H9 (cell line): Measurements from ENCODE around the gene SSPN. TPM values are rescaled to one million over a fixed set of nuclear protein-coding genes. Genes with fewer than 3 reads are reported as not detected.

Source experiments
- DNase-seq: peaks from one replicate; pipeline ENCODE4 v3.0.0-alpha.2; 2017
- H2AFZ ChIP-seq: one replicate; pipeline ENCODE4 v1.6.1; 2013; ENCODE audit warnings: mild to moderate bottlenecking, low read length, control low read depth, moderate library complexity
- H2AK5ac ChIP-seq: 2 replicates; pipeline ENCODE4 v1.6.1; 2013; ENCODE audit warnings: low read length, control low read depth, mixed read lengths; ENCODE audit not compliant: insufficient read length
- H2BK120ac ChIP-seq: one replicate; pipeline ENCODE4 v1.6.1; 2013; ENCODE audit warnings: low read depth, mild to moderate bottlenecking, low read length, control low read depth, inconsistent platforms; ENCODE audit not compliant: poor library complexity, severe bottlenecking
- H2BK12ac ChIP-seq: 2 replicates; pipeline ENCODE4 v1.6.1; 2013; ENCODE audit warnings: low read length, control low read depth, mixed read lengths, low read depth; ENCODE audit not compliant: insufficient read length
- H2BK15ac ChIP-seq: 2 replicates; pipeline ENCODE4 v1.6.1; 2013; ENCODE audit warnings: low read depth, low read length, control low read depth
- H2BK20ac ChIP-seq: one replicate; pipeline ENCODE4 v1.6.1; 2013; ENCODE audit warnings: low read depth, mild to moderate bottlenecking, low read length, control low read depth, inconsistent platforms; ENCODE audit not compliant: poor library complexity, severe bottlenecking
- H2BK5ac ChIP-seq: 2 replicates; pipeline ENCODE4 v1.6.1; 2013; ENCODE audit warnings: low read length, control low read depth, mixed read lengths; ENCODE audit not compliant: insufficient read length
- H3K14ac ChIP-seq: 2 replicates; pipeline ENCODE4 v1.6.1; 2013; ENCODE audit warnings: low read length, control low read depth; ENCODE audit not compliant: insufficient read depth
- H3K18ac ChIP-seq: 2 replicates; pipeline ENCODE4 v1.6.1; 2013; ENCODE audit warnings: low read depth, mild to moderate bottlenecking, mixed read lengths, low read length, control low read depth; ENCODE audit not compliant: insufficient read length
- H3K23ac ChIP-seq: 2 replicates; pipeline ENCODE4 v1.6.1; 2013; ENCODE audit warnings: low read length, control low read depth, mixed read lengths, low read depth; ENCODE audit not compliant: insufficient read length
- H3K23me2 ChIP-seq: 2 replicates; pipeline ENCODE4 v1.6.1; 2013; ENCODE audit warnings: low read depth, mild to moderate bottlenecking, mixed read lengths, low read length, control low read depth; ENCODE audit not compliant: insufficient read length, poor library complexity, severe bottlenecking
- H3K27ac ChIP-seq: 2 replicates; pipeline ENCODE4 v1.5.1; 2013; ENCODE audit warnings: low read length, control low read depth, mixed read lengths, low read depth; ENCODE audit not compliant: insufficient read length
- H3K27me3 ChIP-seq: 2 replicates; pipeline ENCODE4 v1.6.1; 2013; ENCODE audit warnings: low read length, control low read depth, inconsistent platforms; ENCODE audit not compliant: insufficient read depth
- H3K4ac ChIP-seq: 2 replicates; pipeline ENCODE4 v1.6.1; 2013; ENCODE audit warnings: low read depth, mild to moderate bottlenecking, control low read depth, inconsistent platforms, low read length, moderate library complexity
- H3K4me1 ChIP-seq: 2 replicates; pipeline ENCODE4 v1.6.1; 2013; ENCODE audit warnings: low read length, control low read depth, inconsistent platforms; ENCODE audit not compliant: insufficient read depth
- H3K4me2 ChIP-seq: 2 replicates; pipeline ENCODE4 v1.6.1; 2013; ENCODE audit warnings: low read length, control low read depth, mixed read lengths; ENCODE audit not compliant: insufficient read length, insufficient read depth
- H3K56ac ChIP-seq: 2 replicates; pipeline ENCODE4 v1.6.1; 2013; ENCODE audit warnings: low read depth, mild to moderate bottlenecking, mixed read lengths, low read length, control low read depth; ENCODE audit not compliant: insufficient read length
- H3K79me1 ChIP-seq: 2 replicates; pipeline ENCODE4 v1.6.1; 2013; ENCODE audit warnings: low read depth, mild to moderate bottlenecking, moderate library complexity, low read length, control low read depth, inconsistent platforms; ENCODE audit not compliant: insufficient read depth, poor library complexity, severe bottlenecking
- H3K79me2 ChIP-seq: 2 replicates; pipeline ENCODE4 v1.6.1; 2013; ENCODE audit warnings: low read length, control low read depth, inconsistent platforms; ENCODE audit not compliant: insufficient read depth
- H3K9ac ChIP-seq: 2 replicates; pipeline ENCODE4 v1.6.1; 2013; ENCODE audit warnings: low read length, control low read depth, mixed read lengths; ENCODE audit not compliant: insufficient read length; ENCODE audit errors: extremely low read depth
- H3K9me3 ChIP-seq: one replicate; pipeline ENCODE4 v1.6.1; 2013; ENCODE audit warnings: low read depth, low read length, inconsistent platforms; ENCODE audit not compliant: control insufficient read depth
- H3T11ph ChIP-seq: one replicate; pipeline ENCODE4 v1.6.1; 2013; ENCODE audit warnings: mild to moderate bottlenecking, low read length, control low read depth, inconsistent platforms
- H4K20me1 ChIP-seq: one replicate; pipeline ENCODE4 v1.6.1; 2013; ENCODE audit not compliant: control insufficient read depth, insufficient read length, insufficient read depth
- H4K5ac ChIP-seq: 2 replicates; pipeline ENCODE4 v1.6.1; 2013; ENCODE audit warnings: low read depth, mild to moderate bottlenecking, mixed read lengths, low read length, control low read depth; ENCODE audit not compliant: insufficient read length
- H4K8ac ChIP-seq: replicated peaks from 2 replicates; pipeline ENCODE4 v1.6.1; 2013; ENCODE audit warnings: low read length, control low read depth, mixed read lengths, low read depth; ENCODE audit not compliant: insufficient read length
- H4K91ac ChIP-seq: 2 replicates; pipeline ENCODE4 v1.6.1; 2013; ENCODE audit warnings: low read depth, mild to moderate bottlenecking, moderate library complexity, mixed read lengths, low read length, control low read depth; ENCODE audit not compliant: insufficient read length
- H3K27ac Mint-ChIP-seq, 3 experiments: 2 replicates in 2 of 3; 3 replicates in 1 of 3; pipeline ENCODE4 v1.8.0; 2020 to 2021; ENCODE audit warnings: mixed read lengths in 3 of 3, mild to moderate bottlenecking in 1 of 3, moderate library complexity in 1 of 3
- H3K27me3 Mint-ChIP-seq: 2 replicates; pipeline ENCODE4 v1.8.0; 2021; ENCODE audit warnings: low read depth, mild to moderate bottlenecking, moderate library complexity, mixed read lengths
- H3K36me3 Mint-ChIP-seq, 3 experiments: 2 replicates in 2 of 3; 3 replicates in 1 of 3; pipeline ENCODE4 v1.8.0; 2020 to 2021; ENCODE audit warnings: low read depth in 3 of 3, mixed read lengths in 3 of 3; ENCODE audit not compliant: insufficient read depth in 1 of 3
- H3K4me1 Mint-ChIP-seq, 2 experiments: 2 replicates each; pipeline ENCODE4 v1.8.0; 2020; ENCODE audit warnings: mixed read lengths in 2 of 2
- H3K4me3 Mint-ChIP-seq, 2 experiments: 2 replicates in 1 of 2; 3 replicates in 1 of 2; pipeline ENCODE4 v1.8.0; 2020 to 2021; ENCODE audit warnings: mild to moderate bottlenecking in 2 of 2, mixed read lengths in 2 of 2, moderate library complexity in 1 of 2
- H3K9me3 Mint-ChIP-seq, 2 experiments: 2 replicates in 1 of 2; 3 replicates in 1 of 2; pipeline ENCODE4 v1.8.0; 2020; ENCODE audit warnings: mild to moderate bottlenecking in 2 of 2, mixed read lengths in 2 of 2, moderate library complexity in 1 of 2
- CTCF ChIP-seq: fragments of 200-600 bp; sonication (generic); conservative IDR thresholded peaks from 3 replicates; pipeline ENCODE4 v1.8.0; 2021; ENCODE audit warnings: antibody characterized with exemption, mild to moderate bottlenecking
- WGBS: extraction: QIAGEN DNeasy Blood & Tissue Kit; methylation state at CpG from one replicate; pipeline ENCODE4 v1.1.7; 2013; ENCODE audit warnings: missing lambda C conversion rate, low lambda C conversion rate, mixed read lengths; ENCODE audit not compliant: insufficient read length; ENCODE audit errors: extremely low coverage; 5-methylcytosine and 5-hydroxymethylcytosine counted together
- total RNA-seq: library from RNA; stranded (reverse); gene quantifications from 2 replicates; pipeline ENCODE4 v1.2.1, GENCODE V29; 2021

Gene SSPN
- total RNA-seq, 1 experiment from 2014 or later: 0.81 TPM

- Histone ChIP-seq H2BK12ac (no peak overlapping the region), H4K20me1 (no peaks in the 10 kb centered on the region), H3K4me2 (no peak overlapping the region)
These were observed 2.5 kb downstream of the SSPN start for GRCh38 chr12:26197832-26198231.

More at GRCh38 chr12:26197832-26198231, 2.5 kb downstream of the SSPN start:
- H3T11ph ChIP-seq: no peak overlapping the region
- no peaks in the 10 kb centered on the region for H3K79me2 ChIP-seq
- H3K18ac ChIP-seq: no peak overlapping the region
- no peak overlapping the region for H2BK120ac ChIP-seq
- H3K23ac ChIP-seq: no peak overlapping the region
- Mint-ChIP-seq H3K9me3 (no peaks in the 10 kb centered on the region), H3K27me3 (peaks cover 46% of the 10 kb centered on the region), H3K4me1 (peaks cover 4 to 10% of the 10 kb centered on the region in 2 experiments; a peak in 2 of 4 replicates), H3K27ac (no peak overlapping the region), H3K36me3 (no peaks in the 10 kb centered on the region), H3K4me3 (no peak overlapping the region)
- peaks cover 6% of the 10 kb centered on the region for H3K23me2 ChIP-seq
- H4K5ac ChIP-seq: no peak overlapping the region
- peaks cover 2% of the 10 kb centered on the region; the same call in 1 of the 2 replicates for H3K4me1 ChIP-seq
- no peak overlapping the region for H2AFZ ChIP-seq
- H3K14ac ChIP-seq: no peak overlapping the region
- no peak overlapping the region for H3K56ac ChIP-seq
- peaks cover 8% of the 10 kb centered on the region; the same call in 1 of the 2 replicates for H3K27me3 ChIP-seq
- WGBS: no CpG with 5 or more reads among the region's 3 CpGs
- no peak for TF ChIP-seq CTCF
- no peak overlapping the region for H2BK15ac ChIP-seq
- H3K4ac ChIP-seq: no peak overlapping the region
- no peak overlapping the region for H2AK5ac ChIP-seq
- H3K79me1 ChIP-seq: no peaks in the 10 kb centered on the region
- no peak overlapping the region for H4K91ac ChIP-seq
- no peak for DNase-seq
- no peak overlapping the region for H2BK20ac ChIP-seq
- H2BK5ac ChIP-seq: no peak overlapping the region
- no peak overlapping the region for H4K8ac ChIP-seq
- H3K9ac ChIP-seq: no peak overlapping the region
- H3K27ac ChIP-seq: no peak overlapping the region
- no peaks in the 10 kb centered on the region for H3K9me3 ChIP-seq
